Measurements from ENCODE around the gene CDK15.

Gene CDK15

DNA sequence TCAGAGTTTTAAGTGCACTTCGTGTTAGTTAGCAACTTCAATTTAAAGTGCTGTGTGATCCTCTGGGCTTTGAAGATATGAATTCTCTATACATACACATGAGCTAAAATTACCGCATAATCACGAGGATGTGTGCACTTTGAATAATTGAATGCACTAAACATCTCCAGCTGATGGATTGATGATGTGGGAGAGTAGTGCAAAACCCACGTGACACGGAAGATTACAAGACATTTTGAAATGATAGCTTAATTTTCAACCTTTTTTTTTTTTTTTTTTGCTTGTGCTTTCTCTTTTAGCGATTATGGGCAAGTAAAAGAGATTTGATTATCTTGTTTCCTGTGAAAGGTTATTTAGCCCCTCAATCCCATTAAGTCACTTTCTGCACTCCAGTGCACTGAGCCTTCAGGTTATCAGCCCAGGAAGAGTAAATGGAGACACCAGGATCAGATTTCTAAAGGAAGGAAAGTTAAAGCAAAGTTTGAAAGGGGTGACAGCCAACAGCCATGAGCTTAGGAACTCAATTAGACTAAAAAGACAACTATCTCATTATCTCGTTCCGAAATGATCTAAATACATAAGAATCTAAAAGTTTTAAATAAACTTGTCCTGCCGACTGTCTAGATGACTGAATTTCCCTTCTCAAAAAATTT is 81.6 kb downstream of the CDK15 start (continued):
- TF ChIP-seq SETDB1 (IDR thresholded peaks at IDR 0.05; ENCODE audit: insufficient read length, low read length) (no peak), PRDM2 (tag by site-specific recombination; IDR thresholded peaks at IDR 0.05; ENCODE audit: borderline replicate concordance) (no peak), ZNF791 (tag by site-specific recombination; IDR thresholded peaks at IDR 0.05) (no peak), REST (tag by site-specific recombination; IDR thresholded peaks at IDR 0.05) (no peak), YY1 (tag by site-specific recombination; IDR thresholded peaks at IDR 0.05) (no peak), ZNF366 (tag by site-specific recombination; conservative IDR thresholded peaks at IDR 0.05) (peak; percentile 28), ZNF530 (tag by site-specific recombination; IDR thresholded peaks at IDR 0.05; ENCODE audit: low read depth) (no peak), ZNF10 (tag by site-specific recombination; IDR thresholded peaks at IDR 0.05) (no peak), ZNF404 (tag by site-specific recombination; IDR thresholded peaks at IDR 0.05) (no peak), ZSCAN30 (tag by site-specific recombination; IDR thresholded peaks at IDR 0.05) (no peak), ZFP37 (tag by site-specific recombination; IDR thresholded peaks at IDR 0.05) (no peak), ZNF23 (tag by site-specific recombination; IDR thresholded peaks at IDR 0.05; ENCODE audit: borderline replicate concordance) (no peak), HOXA7 (CRISPR knock-in tag; IDR thresholded peaks at IDR 0.05; ENCODE audit: borderline replicate concordance) (no peak), ZBTB10 (tag by site-specific recombination; IDR thresholded peaks at IDR 0.05) (no peak), SALL2 (tag by site-specific recombination; IDR thresholded peaks at IDR 0.05; ENCODE audit: borderline replicate concordance) (no peak), OVOL3 (tag by site-specific recombination; IDR thresholded peaks at IDR 0.05) (0 out of 2 replicates have a peak, but pooled peaks have one; percentile 14), ZNF621 (tag by site-specific recombination; IDR thresholded peaks at IDR 0.05) (no peak), ZNF785 (tag by site-specific recombination; IDR thresholded peaks at IDR 0.05) (no peak), KLF17 (tag by site-specific recombination; IDR thresholded peaks at IDR 0.05) (peak; percentile 58; the same call in 1 of the 2 replicates), OSR2 (tag by site-specific recombination; IDR thresholded peaks at IDR 0.05) (peak; percentile 79), ZNF175 (tag by site-specific recombination; IDR thresholded peaks at IDR 0.05) (no peak), ZNF830 (tag by site-specific recombination; IDR thresholded peaks at IDR 0.05; ENCODE audit: low read depth) (no peak), MEIS1 (CRISPR knock-in tag; IDR thresholded peaks at IDR 0.05; ENCODE audit: borderline replicate concordance) (no peak), ZSCAN23 (tag by site-specific recombination; IDR thresholded peaks at IDR 0.05) (no peak), KLF7 (tag by site-specific recombination; IDR thresholded peaks at IDR 0.05; ENCODE audit: borderline replicate concordance) (no peak)
- TF ChIP-seq, protein P1, sequence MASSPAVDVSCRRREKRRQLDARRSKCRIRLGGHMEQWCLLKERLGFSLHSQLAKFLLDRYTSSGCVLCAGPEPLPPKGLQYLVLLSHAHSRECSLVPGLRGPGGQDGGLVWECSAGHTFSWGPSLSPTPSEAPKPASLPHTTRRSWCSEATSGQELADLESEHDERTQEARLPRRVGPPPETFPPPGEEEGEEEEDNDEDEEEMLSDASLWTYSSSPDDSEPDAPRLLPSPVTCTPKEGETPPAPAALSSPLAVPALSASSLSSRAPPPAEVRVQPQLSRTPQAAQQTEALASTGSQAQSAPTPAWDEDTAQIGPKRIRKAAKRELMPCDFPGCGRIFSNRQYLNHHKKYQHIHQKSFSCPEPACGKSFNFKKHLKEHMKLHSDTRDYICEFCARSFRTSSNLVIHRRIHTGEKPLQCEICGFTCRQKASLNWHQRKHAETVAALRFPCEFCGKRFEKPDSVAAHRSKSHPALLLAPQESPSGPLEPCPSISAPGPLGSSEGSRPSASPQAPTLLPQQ (tag by site-specific recombination; IDR thresholded peaks at IDR 0.05), result no peak

Data from HEK293 (cell line).